HEK293 (cell line): Measurements from ENCODE around the gene SAMD14.

Experiments
- CTCF ChIP-seq: fragments of 450-650 bp; formaldehyde crosslinking; IDR thresholded peaks from 2 replicates; pipeline ENCODE4 v1.5.1; 2016; ENCODE audit warnings: missing biosample characterization, missing genetic modification characterization
- REPIN1 ChIP-seq: fragments of 450-650 bp; formaldehyde crosslinking; IDR thresholded peaks from 2 replicates; pipeline ENCODE4 v1.5.1; 2017; ENCODE audit warnings: missing biosample characterization, missing genetic modification characterization, low read depth
- REST ChIP-seq: fragments of 450-650 bp; formaldehyde crosslinking; IDR thresholded peaks from 2 replicates; pipeline ENCODE4 v1.5.1; 2016; ENCODE audit warnings: missing biosample characterization, missing genetic modification characterization
- ZNF169 ChIP-seq: fragments of 450-650 bp; formaldehyde crosslinking; IDR thresholded peaks from 2 replicates; pipeline ENCODE4 v1.5.1; 2016; ENCODE audit warnings: missing biosample characterization, missing genetic modification characterization
- ZNF202 ChIP-seq: fragments of 450-650 bp; formaldehyde crosslinking; IDR thresholded peaks from 2 replicates; pipeline ENCODE4 v1.5.1; 2016; ENCODE audit warnings: missing biosample characterization, missing genetic modification characterization, borderline replicate concordance
- ZNF23 ChIP-seq: fragments of 450-650 bp; formaldehyde crosslinking; IDR thresholded peaks from 2 replicates; pipeline ENCODE4 v1.5.1; 2016; ENCODE audit warnings: missing biosample characterization, missing genetic modification characterization, borderline replicate concordance
- ZNF248 ChIP-seq: fragments of 450-650 bp; formaldehyde crosslinking; IDR thresholded peaks from 2 replicates; pipeline ENCODE4 v1.5.1; 2017; ENCODE audit warnings: missing biosample characterization, missing genetic modification characterization
- ZNF274 ChIP-seq, 2 experiments: fragments of 200-500 bp in 1 of 2; fragments of 450-650 bp in 1 of 2; sonication (Bioruptor generic) in 1 of 2; formaldehyde crosslinking in 1 of 2; IDR thresholded peaks; 2 replicates each; pipeline versions ENCODE4 v1.5.1 to v1.6.1; 2014 to 2016; ENCODE audit warnings: borderline replicate concordance in 1 of 2, inconsistent platforms in 1 of 2, low read length in 1 of 2, missing biosample characterization in 1 of 2, missing genetic modification characterization in 1 of 2
- ZNF341 ChIP-seq: fragments of 450-650 bp; formaldehyde crosslinking; IDR thresholded peaks from 2 replicates; pipeline ENCODE4; 2016; ENCODE audit warnings: low read depth, missing biosample characterization, missing genetic modification characterization
- ZNF416 ChIP-seq: fragments of 450-650 bp; formaldehyde crosslinking; IDR thresholded peaks from 2 replicates; pipeline ENCODE4 v1.5.1; 2016; ENCODE audit warnings: missing biosample characterization, missing genetic modification characterization
- ZNF510 ChIP-seq: fragments of 450-650 bp; formaldehyde crosslinking; IDR thresholded peaks from 2 replicates; pipeline ENCODE4 v1.5.1; 2018; ENCODE audit warnings: mild to moderate bottlenecking, missing genetic modification characterization, missing biosample characterization; ENCODE audit not compliant: insufficient replicate concordance
- ZNF777 ChIP-seq: fragments of 450-650 bp; formaldehyde crosslinking; IDR thresholded peaks from 2 replicates; pipeline ENCODE4 v1.5.1; 2017; ENCODE audit warnings: missing biosample characterization, missing genetic modification characterization, borderline replicate concordance
- TF ChIP-seq, protein P1 (sequence below): sonication (generic); formaldehyde crosslinking; IDR thresholded peaks from 2 replicates; pipeline ENCODE4 v1.8.1; 2022; ENCODE audit warnings: mild to moderate bottlenecking, moderate library complexity, missing genetic modification reagents

GRCh38 chr17:50169881-50170459 is 40.0 kb upstream of the SAMD14 start:
- TF ChIP-seq ZNF202 (tag by site-specific recombination) (no peak), CTCF (tag by site-specific recombination) (no peak), ZNF510 (no peak), ZNF416 (no peak), REPIN1 (no peak), ZNF274 (IDR thresholded peaks at IDR 0.05; ENCODE audit: low read length) (no peak), ZNF274 (tag by site-specific recombination; IDR thresholded peaks at IDR 0.05; ENCODE audit: borderline replicate concordance) (no peak), ZNF248 (tag by site-specific recombination) (no peak), ZNF169 (tag by site-specific recombination) (no peak), ZNF777 (tag by site-specific recombination) (no peak), REST (tag by site-specific recombination) (no peak), ZNF23 (no peak), ZNF341 (tag by site-specific recombination) (no peak)
- TF ChIP-seq, protein P1, sequence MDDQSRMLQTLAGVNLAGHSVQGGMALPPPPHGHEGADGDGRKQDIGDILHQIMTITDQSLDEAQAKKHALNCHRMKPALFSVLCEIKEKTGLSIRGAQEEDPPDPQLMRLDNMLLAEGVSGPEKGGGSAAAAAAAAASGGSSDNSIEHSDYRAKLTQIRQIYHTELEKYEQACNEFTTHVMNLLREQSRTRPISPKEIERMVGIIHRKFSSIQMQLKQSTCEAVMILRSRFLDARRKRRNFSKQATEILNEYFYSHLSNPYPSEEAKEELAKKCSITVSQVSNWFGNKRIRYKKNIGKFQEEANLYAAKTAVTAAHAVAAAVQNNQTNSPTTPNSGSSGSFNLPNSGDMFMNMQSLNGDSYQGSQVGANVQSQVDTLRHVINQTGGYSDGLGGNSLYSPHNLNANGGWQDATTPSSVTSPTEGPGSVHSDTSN (CRISPR knock-in tag): no peak
